ENCODE data around the gene PTPRM.

PTPRM gene

DNA sequence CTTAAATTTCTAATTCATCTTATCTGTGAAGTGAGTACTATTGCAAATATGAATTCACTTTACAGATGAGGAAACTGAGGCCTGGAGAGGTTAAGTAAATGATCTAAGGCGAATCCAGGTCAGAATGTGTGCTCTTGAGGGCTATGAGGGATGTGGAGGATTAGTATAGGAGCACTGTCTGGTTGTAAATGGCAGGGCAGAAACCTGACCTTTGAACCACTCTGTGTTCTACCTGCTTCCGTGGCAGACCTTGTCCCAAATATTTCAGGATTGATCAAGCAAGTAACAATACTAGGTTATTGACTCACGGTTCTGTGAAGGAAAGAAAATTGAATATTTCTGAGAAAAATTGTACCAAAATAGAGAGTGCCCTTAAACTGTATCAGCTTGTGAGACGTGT is 74.7 kb downstream of the PTPRM start:
- H3K9ac ChIP-seq (ENCODE audit: low read depth, low read length): no peak overlapping the region
- no peaks in the 10 kb centered on the region for H3K9me3 ChIP-seq (ENCODE audit: control insufficient read depth, insufficient read depth, low read length)
- H3K36me3 ChIP-seq (ENCODE audit: insufficient read depth, low read length): no peaks in the 10 kb centered on the region
- 0 out of 2 replicates have a peak, but pooled peaks cover 6% of the 10 kb centered on the region for H3K4me1 ChIP-seq (ENCODE audit: insufficient read depth, low read length)

- Histone ChIP-seq H3K4me1 (ENCODE audit: insufficient read depth, low read length) (0 out of 2 replicates have a peak, but pooled peaks cover 6% of the 10 kb centered on the region), H3K36me3 (ENCODE audit: insufficient read depth, low read length) (no peaks in the 10 kb centered on the region), H3K9me3 (ENCODE audit: control insufficient read depth, insufficient read depth, low read length) (no peaks in the 10 kb centered on the region), H3K9ac (ENCODE audit: low read depth, low read length) (no peak overlapping the region)
Measured at GRCh38 chr18:7642331-7642890, 75.3 kb downstream of the PTPRM start.

DNA sequence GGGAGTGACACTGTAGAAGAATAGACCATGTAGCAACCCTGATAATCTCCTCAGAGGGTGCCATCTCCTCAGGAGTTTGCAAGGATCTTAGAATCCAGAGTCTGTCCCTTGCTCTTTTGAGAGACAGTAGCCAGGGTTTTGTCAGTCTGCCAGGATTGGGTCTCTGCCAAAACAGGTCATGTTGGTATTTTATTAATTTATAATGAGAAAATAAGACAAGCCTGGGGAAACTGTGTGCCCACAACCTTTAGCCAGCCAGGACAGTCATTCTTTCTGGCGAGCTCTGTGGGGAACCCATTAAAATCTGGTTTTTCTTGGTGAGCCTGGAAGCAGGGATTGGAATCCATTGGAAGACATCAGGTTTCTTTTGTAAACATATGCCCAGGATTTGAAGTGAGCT is 78.6 kb downstream of the PTPRM start:
- no peak overlapping the region for H3K9ac ChIP-seq (ENCODE audit: low read depth, low read length)
- no peaks in the 10 kb centered on the region for H3K36me3 ChIP-seq (ENCODE audit: insufficient read depth, low read length)
- H3K9me3 ChIP-seq (ENCODE audit: control insufficient read depth, insufficient read depth, low read length): peaks cover 3% of the 10 kb centered on the region
- H3K4me1 ChIP-seq (ENCODE audit: insufficient read depth, low read length): 0 out of 2 replicates have a peak, but pooled peaks cover 6% of the 10 kb centered on the region

DNA sequence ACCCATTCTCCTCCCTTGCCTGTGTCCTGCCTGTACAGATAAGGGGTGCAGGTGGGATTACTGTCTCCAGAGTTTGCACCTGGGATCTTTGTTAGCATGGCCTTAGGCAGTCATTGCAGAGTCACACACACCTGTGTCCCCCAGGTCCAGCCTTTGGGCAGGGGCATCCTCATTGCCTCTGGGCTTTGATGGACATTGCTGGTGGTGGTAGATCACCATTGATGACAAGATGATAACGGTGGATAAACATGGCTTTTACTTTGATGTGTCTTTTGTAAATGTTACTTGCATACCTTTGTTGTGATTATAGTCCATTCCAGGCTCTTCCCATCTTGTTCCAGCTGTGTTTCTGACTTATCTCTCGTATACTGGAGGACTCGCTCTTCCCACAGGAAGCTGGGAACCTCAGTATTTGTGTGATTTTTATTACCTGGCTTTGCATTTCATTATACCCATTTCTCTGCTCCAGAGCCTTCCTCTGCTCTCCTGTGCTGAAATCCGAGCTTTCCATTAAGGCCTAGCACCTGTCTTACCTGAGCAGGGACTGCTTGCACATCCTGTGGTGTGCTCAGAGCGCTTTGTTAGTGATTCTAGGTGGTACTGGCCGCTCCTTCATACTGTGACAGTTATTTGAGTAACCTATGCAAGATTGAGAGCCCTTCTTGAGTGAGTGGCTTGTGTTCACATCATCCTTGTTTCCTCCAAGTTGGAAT is 79.2 kb downstream of the PTPRM start:
- H3K9ac ChIP-seq (ENCODE audit: low read depth, low read length): no peak overlapping the region
- no peaks in the 10 kb centered on the region for H3K36me3 ChIP-seq (ENCODE audit: insufficient read depth, low read length)
- H3K9me3 ChIP-seq (ENCODE audit: control insufficient read depth, insufficient read depth, low read length): peaks cover 3% of the 10 kb centered on the region
- 0 out of 2 replicates have a peak, but pooled peaks cover 6% of the 10 kb centered on the region for H3K4me1 ChIP-seq (ENCODE audit: insufficient read depth, low read length)

- H3K36me3 ChIP-seq (ENCODE audit: insufficient read depth, low read length): no peaks in the 10 kb centered on the region
- H3K9me3 ChIP-seq (ENCODE audit: control insufficient read depth, insufficient read depth, low read length): peaks cover 3% of the 10 kb centered on the region
- 0 out of 2 replicates have a peak, but pooled peaks cover 6% of the 10 kb centered on the region for H3K4me1 ChIP-seq (ENCODE audit: insufficient read depth, low read length)
- no peak overlapping the region for H3K9ac ChIP-seq (ENCODE audit: low read depth, low read length)
Measured at GRCh38 chr18:7647500-7647899, 80.4 kb downstream of the PTPRM start.

DNA sequence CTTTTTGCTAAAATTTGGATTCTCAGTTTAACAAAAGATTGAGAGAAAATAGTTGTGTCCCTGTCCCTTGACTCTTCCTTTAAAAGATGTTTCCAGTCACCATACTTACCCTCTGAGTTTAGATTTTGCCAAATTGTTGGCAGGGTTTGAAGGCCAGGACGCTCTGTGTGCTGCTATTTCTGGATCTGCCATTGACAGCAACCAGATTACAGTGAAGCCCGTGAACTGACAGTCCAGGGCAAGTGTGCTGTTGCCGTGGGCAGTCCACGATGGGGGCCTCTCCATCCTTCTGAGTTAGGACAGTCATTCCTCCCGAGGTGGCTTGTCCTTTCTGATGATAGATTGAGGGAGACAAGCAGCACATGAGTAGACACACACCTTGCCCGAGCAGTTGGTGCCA is 89.9 kb downstream of the PTPRM start:
- H3K4me1 ChIP-seq (ENCODE audit: insufficient read depth, low read length): peaks cover 10% of the 10 kb centered on the region
- no peaks in the 10 kb centered on the region; the same call in 1 of the 2 replicates for H3K9me3 ChIP-seq (ENCODE audit: control insufficient read depth, insufficient read depth, low read length)
- no peaks in the 10 kb centered on the region for H3K36me3 ChIP-seq (ENCODE audit: insufficient read depth, low read length)
- H3K9ac ChIP-seq (ENCODE audit: low read depth, low read length): no peak overlapping the region

DNA sequence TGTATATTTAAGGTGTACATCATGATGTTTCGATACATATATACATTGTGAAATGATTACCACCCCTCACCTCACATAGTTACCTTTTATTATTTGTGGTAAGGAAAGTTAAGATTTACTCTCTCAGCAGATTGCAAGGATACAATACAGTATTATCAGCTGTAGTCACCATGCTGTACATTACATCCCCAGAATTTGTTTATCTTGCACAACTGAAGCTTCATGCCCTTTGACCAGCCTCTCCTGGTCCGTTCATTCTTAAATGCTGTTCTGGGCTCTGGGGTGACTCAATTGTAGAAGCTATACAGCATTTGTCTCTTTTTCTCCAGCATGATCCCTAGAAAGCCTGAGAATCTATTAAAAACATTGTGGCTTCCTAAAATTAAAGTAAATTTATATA is 90.8 kb downstream of the PTPRM start:
- Histone ChIP-seq H3K9me3 (ENCODE audit: control insufficient read depth, insufficient read depth, low read length) (no peaks in the 10 kb centered on the region; the same call in 1 of the 2 replicates), H3K36me3 (ENCODE audit: insufficient read depth, low read length) (no peaks in the 10 kb centered on the region), H3K9ac (ENCODE audit: low read depth, low read length) (no peak overlapping the region), H3K4me1 (ENCODE audit: insufficient read depth, low read length) (peaks cover 10% of the 10 kb centered on the region)

DNA sequence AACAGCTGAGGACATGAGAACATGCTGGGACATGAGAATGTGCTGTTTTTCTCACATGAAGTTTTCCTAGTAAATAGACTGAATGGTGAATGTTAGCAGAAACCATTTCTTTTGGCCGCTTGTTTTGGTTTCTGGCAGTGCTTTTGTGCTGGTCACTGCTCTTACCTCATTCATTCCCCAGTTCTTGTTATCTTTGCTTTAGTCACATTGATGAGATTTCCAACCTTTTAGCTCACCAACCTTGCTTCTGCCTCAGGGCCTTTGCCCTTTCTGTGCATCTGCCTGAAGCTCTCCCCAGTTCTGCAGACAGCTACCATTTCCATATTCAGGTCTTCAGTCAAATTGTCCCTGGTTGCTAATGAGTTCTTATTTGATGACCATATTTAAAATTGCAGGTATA is 91.6 kb downstream of the PTPRM start:
- Histone ChIP-seq H3K9ac (ENCODE audit: low read depth, low read length) (no peak overlapping the region), H3K4me1 (ENCODE audit: insufficient read depth, low read length) (peaks cover 10% of the 10 kb centered on the region), H3K9me3 (ENCODE audit: control insufficient read depth, insufficient read depth, low read length) (no peaks in the 10 kb centered on the region; the same call in 1 of the 2 replicates), H3K36me3 (ENCODE audit: insufficient read depth, low read length) (no peaks in the 10 kb centered on the region)

- Histone ChIP-seq H3K9me3 (ENCODE audit: control insufficient read depth, insufficient read depth, low read length) (no peaks in the 10 kb centered on the region), H3K36me3 (ENCODE audit: insufficient read depth, low read length) (no peaks in the 10 kb centered on the region), H3K9ac (ENCODE audit: low read depth, low read length) (no peak overlapping the region), H3K4me1 (ENCODE audit: insufficient read depth, low read length) (peaks cover 12% of the 10 kb centered on the region)
Measured at GRCh38 chr18:7661207-7661606, 94.1 kb downstream of the PTPRM start.

GRCh38 chr18:7662866-7663265 is 95.8 kb downstream of the PTPRM start:
- Histone ChIP-seq H3K9me3 (ENCODE audit: control insufficient read depth, insufficient read depth, low read length) (no peaks in the 10 kb centered on the region), H3K9ac (ENCODE audit: low read depth, low read length) (no peak overlapping the region), H3K4me1 (ENCODE audit: insufficient read depth, low read length) (peaks cover 17% of the 10 kb centered on the region), H3K36me3 (ENCODE audit: insufficient read depth, low read length) (no peaks in the 10 kb centered on the region)

- H3K9ac ChIP-seq (ENCODE audit: low read depth, low read length): no peak overlapping the region
- H3K36me3 ChIP-seq (ENCODE audit: insufficient read depth, low read length): no peaks in the 10 kb centered on the region
- no peaks in the 10 kb centered on the region for H3K9me3 ChIP-seq (ENCODE audit: control insufficient read depth, insufficient read depth, low read length)
- peaks cover 16% of the 10 kb centered on the region for H3K4me1 ChIP-seq (ENCODE audit: insufficient read depth, low read length)
Measured at GRCh38 chr18:7663366-7664312, 96.5 kb downstream of the PTPRM start.

- no peaks in the 10 kb centered on the region for H3K36me3 ChIP-seq (ENCODE audit: insufficient read depth, low read length)
- no peak overlapping the region for H3K9ac ChIP-seq (ENCODE audit: low read depth, low read length)
- H3K4me1 ChIP-seq (ENCODE audit: insufficient read depth, low read length): peaks cover 21% of the 10 kb centered on the region
- no peaks in the 10 kb centered on the region for H3K9me3 ChIP-seq (ENCODE audit: control insufficient read depth, insufficient read depth, low read length)
Measured at GRCh38 chr18:7666195-7666776, 99.2 kb downstream of the PTPRM start.

- H3K9me3 ChIP-seq (ENCODE audit: control insufficient read depth, insufficient read depth, low read length): no peaks in the 10 kb centered on the region
- H3K36me3 ChIP-seq (ENCODE audit: insufficient read depth, low read length): no peaks in the 10 kb centered on the region
- H3K4me1 ChIP-seq (ENCODE audit: insufficient read depth, low read length): peaks cover 21% of the 10 kb centered on the region
- H3K9ac ChIP-seq (ENCODE audit: low read depth, low read length): no peak overlapping the region
Measured at GRCh38 chr18:7668392-7668791, 101.3 kb downstream of the PTPRM start.

GRCh38 chr18:7669361-7669760 is 102.2 kb downstream of the PTPRM start:
- Histone ChIP-seq H3K4me1 (ENCODE audit: insufficient read depth, low read length) (peaks cover 21% of the 10 kb centered on the region), H3K36me3 (ENCODE audit: insufficient read depth, low read length) (no peaks in the 10 kb centered on the region)

More at GRCh38 chr18:7669361-7669760, 102.2 kb downstream of the PTPRM start:
- no peaks in the 10 kb centered on the region for H3K9me3 ChIP-seq (ENCODE audit: control insufficient read depth, insufficient read depth, low read length)
- H3K9ac ChIP-seq (ENCODE audit: low read depth, low read length): no peak overlapping the region

Data from ES-I3 (cell line).